Measurements from ENCODE around the gene IMPACT.

Gene IMPACT

GRCh38 chr18:24400587-24400986 lies 25.9 kb upstream of the IMPACT start:
- Histone ChIP-seq H2BK12ac (ENCODE audit: low read length in 2 of 2) (no peak overlapping the region), H4K91ac (ENCODE audit: low read length) (no peak overlapping the region), H3K79me1 (replicated peaks; ENCODE audit: low read length, poor library complexity, severe bottlenecking) (no peaks in the 10 kb centered on the region), H3K14ac (ENCODE audit: low read length in 2 of 2) (no peak overlapping the region), H4K8ac (ENCODE audit: low read length) (peak overlapping the region; percentile 37), H3K4ac (ENCODE audit: low read depth in 1 of 2, low read length in 2 of 2) (no peak overlapping the region), H2BK15ac (ENCODE audit: low read depth, poor library complexity, severe bottlenecking) (no peak overlapping the region), H3K18ac (ENCODE audit: low read depth in 1 of 2, low read length in 2 of 2) (no peak overlapping the region), H3K27ac (ENCODE audit: low read length, poor library complexity, severe bottlenecking) (no peak overlapping the region), H2BK5ac (ENCODE audit: low read depth, low read length, poor library complexity, severe bottlenecking) (no peak overlapping the region), H2BK120ac (ENCODE audit: low read depth, low read length) (no peak overlapping the region), H3K27me3 (ENCODE audit: control insufficient read depth in 1 of 2, insufficient read depth in 1 of 2, low read length in 2 of 2) (peaks cover 0 to 1% of the 10 kb centered on the region in 2 experiments), H2AK5ac (ENCODE audit: low read length, severe bottlenecking) (no peak overlapping the region), H3K9ac (ENCODE audit: low read length) (no peak overlapping the region), H3K4me3 (ENCODE audit: insufficient read depth in 1 of 2, low read depth in 1 of 2, low read length in 2 of 2) (no peak overlapping the region), H2AFZ (ENCODE audit: low read depth, low read length) (no peak overlapping the region), H3K4me1 (ENCODE audit: control insufficient read depth, insufficient read depth, low read depth, low read length) (peaks cover 2% of the 10 kb centered on the region), H3K4me2 (ENCODE audit: low read length, poor library complexity, severe bottlenecking) (no peak overlapping the region), H3K36me3 (ENCODE audit: control insufficient read depth in 1 of 2, insufficient read depth in 2 of 2, low read depth in 1 of 2, low read length in 2 of 2) (no peaks in the 10 kb centered on the region), H3K9me3 (ENCODE audit: control insufficient read depth, low read length) (no peaks in the 10 kb centered on the region), H3K23ac (ENCODE audit: low read length in 2 of 2) (no peak overlapping the region)
- 33% methylated on average over 1 of the region's 2 CpGs for WGBS
- DNase-seq = no peak

- H3K23ac ChIP-seq (ENCODE audit: low read length in 2 of 2) = no peak overlapping the region
- no peak overlapping the region for H2AK5ac ChIP-seq (ENCODE audit: low read length, severe bottlenecking)
- WGBS = 72% methylated on average over 5 of the region's 6 CpGs
- H2AFZ ChIP-seq (ENCODE audit: low read depth, low read length) = no peak overlapping the region
- peak overlapping the region in 1 of 2 experiments; percentile 6 for H3K18ac ChIP-seq (ENCODE audit: low read depth in 1 of 2, low read length in 2 of 2)
- H2BK120ac ChIP-seq (ENCODE audit: low read depth, low read length) = no peak overlapping the region
- no peaks in the 10 kb centered on the region for H3K9me3 ChIP-seq (ENCODE audit: control insufficient read depth, low read length)
- no peak overlapping the region for H2BK15ac ChIP-seq (ENCODE audit: low read depth, poor library complexity, severe bottlenecking)
- H3K36me3 ChIP-seq (ENCODE audit: control insufficient read depth in 1 of 2, insufficient read depth in 2 of 2, low read depth in 1 of 2, low read length in 2 of 2) = no peaks in the 10 kb centered on the region
- H2BK12ac ChIP-seq (ENCODE audit: low read length in 2 of 2) = no peak overlapping the region
- H3K4me2 ChIP-seq (ENCODE audit: low read length, poor library complexity, severe bottlenecking) = no peak overlapping the region
- no peak overlapping the region for H3K27ac ChIP-seq (ENCODE audit: low read length, poor library complexity, severe bottlenecking)
- H3K4ac ChIP-seq (ENCODE audit: low read depth in 1 of 2, low read length in 2 of 2) = no peak overlapping the region
- no peak for DNase-seq
- H4K91ac ChIP-seq (ENCODE audit: low read length) = no peak overlapping the region
- H2BK5ac ChIP-seq (ENCODE audit: low read depth, low read length, poor library complexity, severe bottlenecking) = no peak overlapping the region
- H4K8ac ChIP-seq (ENCODE audit: low read length) = no peak overlapping the region
- H3K4me3 ChIP-seq (ENCODE audit: insufficient read depth in 1 of 2, low read depth in 1 of 2, low read length in 2 of 2) = no peak overlapping the region
- H3K27me3 ChIP-seq (ENCODE audit: control insufficient read depth in 1 of 2, insufficient read depth in 1 of 2, low read length in 2 of 2) = peaks cover 5 to 15% of the 10 kb centered on the region in 2 experiments
- H3K14ac ChIP-seq (ENCODE audit: low read length in 2 of 2) = no peak overlapping the region
- no peak overlapping the region for H3K9ac ChIP-seq (ENCODE audit: low read length)
- no peaks in the 10 kb centered on the region for H3K79me1 ChIP-seq (replicated peaks; ENCODE audit: low read length, poor library complexity, severe bottlenecking)
- H3K4me1 ChIP-seq (ENCODE audit: control insufficient read depth, insufficient read depth, low read depth, low read length) = peaks cover 2% of the 10 kb centered on the region
Measured at GRCh38 chr18:24402209-24402785, 24.2 kb upstream of the IMPACT start.

- Histone ChIP-seq H2AK5ac (ENCODE audit: low read length, severe bottlenecking) (no peak overlapping the region), H4K91ac (ENCODE audit: low read length) (no peak overlapping the region), H2BK12ac (ENCODE audit: low read length in 2 of 2) (no peak overlapping the region), H3K9me3 (ENCODE audit: control insufficient read depth, low read length) (no peaks in the 10 kb centered on the region), H2BK15ac (ENCODE audit: low read depth, poor library complexity, severe bottlenecking) (no peak overlapping the region), H3K4ac (ENCODE audit: low read depth in 1 of 2, low read length in 2 of 2) (no peak overlapping the region), H3K4me3 (ENCODE audit: insufficient read depth in 1 of 2, low read depth in 1 of 2, low read length in 2 of 2) (no peak overlapping the region), H3K4me2 (ENCODE audit: low read length, poor library complexity, severe bottlenecking) (no peak overlapping the region), H3K79me1 (replicated peaks; ENCODE audit: low read length, poor library complexity, severe bottlenecking) (no peaks in the 10 kb centered on the region), H3K4me1 (ENCODE audit: control insufficient read depth, insufficient read depth, low read depth, low read length) (peaks cover 2% of the 10 kb centered on the region), H3K18ac (ENCODE audit: low read depth in 1 of 2, low read length in 2 of 2) (no peak overlapping the region), H3K9ac (ENCODE audit: low read length) (no peak overlapping the region), H3K27ac (ENCODE audit: low read length, poor library complexity, severe bottlenecking) (no peak overlapping the region), H2BK5ac (ENCODE audit: low read depth, low read length, poor library complexity, severe bottlenecking) (no peak overlapping the region), H3K36me3 (ENCODE audit: control insufficient read depth in 1 of 2, insufficient read depth in 2 of 2, low read depth in 1 of 2, low read length in 2 of 2) (no peaks in the 10 kb centered on the region), H3K14ac (ENCODE audit: low read length in 2 of 2) (no peak overlapping the region), H2BK120ac (ENCODE audit: low read depth, low read length) (no peak overlapping the region), H2AFZ (ENCODE audit: low read depth, low read length) (no peak overlapping the region), H3K23ac (ENCODE audit: low read length in 2 of 2) (no peak overlapping the region), H3K27me3 (ENCODE audit: control insufficient read depth in 1 of 2, insufficient read depth in 1 of 2, low read length in 2 of 2) (peaks cover 5 to 17% of the 10 kb centered on the region in 2 experiments), H4K8ac (ENCODE audit: low read length) (no peak overlapping the region)
- 91% methylated on average over 5 of the region's 5 CpGs for WGBS
- DNase-seq = no peak
Measured at GRCh38 chr18:24403076-24403475, 23.4 kb upstream of the IMPACT start.

- no peak overlapping the region for H3K4ac ChIP-seq (ENCODE audit: low read depth in 1 of 2, low read length in 2 of 2)
- H2BK5ac ChIP-seq (ENCODE audit: low read depth, low read length, poor library complexity, severe bottlenecking) = no peak overlapping the region
- no peak overlapping the region for H3K18ac ChIP-seq (ENCODE audit: low read depth in 1 of 2, low read length in 2 of 2)
- no peaks in the 10 kb centered on the region for H3K9me3 ChIP-seq (ENCODE audit: control insufficient read depth, low read length)
- H3K27me3 ChIP-seq (ENCODE audit: control insufficient read depth in 1 of 2, insufficient read depth in 1 of 2, low read length in 2 of 2) = peaks cover 5 to 22% of the 10 kb centered on the region in 2 experiments
- H2AFZ ChIP-seq (ENCODE audit: low read depth, low read length) = no peak overlapping the region
- H3K14ac ChIP-seq (ENCODE audit: low read length in 2 of 2) = no peak overlapping the region
- H3K36me3 ChIP-seq (ENCODE audit: control insufficient read depth in 1 of 2, insufficient read depth in 2 of 2, low read depth in 1 of 2, low read length in 2 of 2) = no peaks in the 10 kb centered on the region
- no peak overlapping the region for H3K9ac ChIP-seq (ENCODE audit: low read length)
- H3K4me1 ChIP-seq (ENCODE audit: control insufficient read depth, insufficient read depth, low read depth, low read length) = no peaks in the 10 kb centered on the region
- no peak overlapping the region for H2BK15ac ChIP-seq (ENCODE audit: low read depth, poor library complexity, severe bottlenecking)
- H4K8ac ChIP-seq (ENCODE audit: low read length) = no peak overlapping the region
- H3K4me2 ChIP-seq (ENCODE audit: low read length, poor library complexity, severe bottlenecking) = no peak overlapping the region
- WGBS = 100% methylated on average over 1 of the region's 3 CpGs
- H3K23ac ChIP-seq (ENCODE audit: low read length in 2 of 2) = no peak overlapping the region
- H2AK5ac ChIP-seq (ENCODE audit: low read length, severe bottlenecking) = no peak overlapping the region
- no peak overlapping the region for H2BK12ac ChIP-seq (ENCODE audit: low read length in 2 of 2)
- H3K27ac ChIP-seq (ENCODE audit: low read length, poor library complexity, severe bottlenecking) = no peak overlapping the region
- H3K79me1 ChIP-seq (replicated peaks; ENCODE audit: low read length, poor library complexity, severe bottlenecking) = no peaks in the 10 kb centered on the region
- H3K4me3 ChIP-seq (ENCODE audit: insufficient read depth in 1 of 2, low read depth in 1 of 2, low read length in 2 of 2) = no peak overlapping the region
- no peak overlapping the region for H4K91ac ChIP-seq (ENCODE audit: low read length)
- no peak for DNase-seq
- no peak overlapping the region for H2BK120ac ChIP-seq (ENCODE audit: low read depth, low read length)
Measured at GRCh38 chr18:24404591-24404990, 21.9 kb upstream of the IMPACT start.

All from mesenchymal stem cell (in vitro differentiated cells and primary cell).